HG03066 (cell line): ENCODE results near the gene RHD.
"Not testable (repeated sequence)": the region's sequence is repeated elsewhere in the genome, so short reads cannot be mapped to it uniquely, and the experiment has no call there.

Source experiments
- ATAC-seq: cut with Tn5 transposase; IDR thresholded peaks from one replicate; pipeline ENCODE4 v1.9.1; 2021; ENCODE audit warnings: low read depth; ENCODE audit not compliant: unreplicated experiment

Gene RHD

DNA sequence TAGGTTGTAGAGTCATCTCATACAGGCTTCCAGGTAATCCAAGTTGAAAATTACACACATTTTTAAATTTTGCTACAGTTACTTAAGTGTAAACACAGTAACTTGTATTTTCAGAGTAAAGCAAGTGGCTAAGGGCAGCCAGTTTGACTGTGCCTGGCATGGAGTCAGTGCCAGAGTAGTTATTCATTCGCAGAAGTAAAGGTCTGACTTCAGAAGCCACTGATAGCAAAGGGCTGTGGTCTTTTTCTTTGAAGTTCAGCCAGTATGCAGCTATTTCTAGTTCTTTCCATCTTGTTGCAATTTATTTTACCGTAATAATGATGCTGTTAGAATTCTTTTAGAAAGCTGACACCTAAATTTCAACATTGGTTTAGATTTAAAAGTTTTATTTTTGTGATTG lies 75.2 kb downstream of the RHD start:
- ATAC-seq, result no peak

DNA sequence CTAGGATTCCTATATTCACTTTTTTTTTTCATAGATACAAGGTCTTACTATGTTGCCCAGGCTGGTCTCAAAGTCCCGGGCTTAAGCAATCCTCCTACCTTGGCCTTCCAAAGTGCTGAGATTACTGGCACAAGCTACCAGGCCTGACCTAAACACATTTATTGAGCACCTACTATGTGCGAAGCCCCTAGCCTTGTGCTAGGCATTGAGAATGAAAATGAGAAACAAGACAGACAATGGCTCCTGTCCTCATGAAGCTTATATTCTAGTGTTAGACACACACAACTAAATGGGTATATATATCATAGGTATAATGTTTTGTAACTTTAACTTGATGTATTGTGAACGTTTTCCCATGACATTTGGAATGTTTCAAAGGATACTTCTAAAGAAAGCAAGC lies 77.3 kb downstream of the RHD start:
- no peak for ATAC-seq

DNA sequence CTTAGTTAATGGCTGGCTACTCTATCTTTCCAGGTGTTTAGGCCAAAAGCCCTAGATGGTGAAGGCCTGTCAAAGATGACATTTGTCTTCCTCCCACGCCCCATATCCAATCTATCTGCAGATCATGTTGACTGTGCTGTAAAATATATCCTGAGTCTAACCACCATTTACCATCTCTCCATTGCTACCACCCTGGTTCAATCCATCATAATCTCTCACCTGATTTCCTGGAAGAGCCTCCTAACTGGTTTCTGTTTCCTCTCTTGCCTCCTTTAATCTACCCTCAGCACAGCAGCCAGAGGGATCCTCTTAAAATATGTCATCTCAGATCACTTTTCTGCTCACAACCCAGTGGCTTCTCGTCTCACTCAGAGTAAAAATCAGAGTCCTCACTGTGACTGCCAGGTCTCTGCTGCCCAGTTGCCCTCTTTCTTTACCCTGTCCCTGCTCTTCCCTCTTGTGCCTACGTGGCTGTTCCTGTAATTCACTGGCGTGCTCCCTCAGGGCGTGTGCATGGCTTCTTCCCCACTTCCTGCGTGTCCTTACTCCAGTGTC lies 83.6 kb downstream of the RHD start:
- ATAC-seq, result no peak

DNA sequence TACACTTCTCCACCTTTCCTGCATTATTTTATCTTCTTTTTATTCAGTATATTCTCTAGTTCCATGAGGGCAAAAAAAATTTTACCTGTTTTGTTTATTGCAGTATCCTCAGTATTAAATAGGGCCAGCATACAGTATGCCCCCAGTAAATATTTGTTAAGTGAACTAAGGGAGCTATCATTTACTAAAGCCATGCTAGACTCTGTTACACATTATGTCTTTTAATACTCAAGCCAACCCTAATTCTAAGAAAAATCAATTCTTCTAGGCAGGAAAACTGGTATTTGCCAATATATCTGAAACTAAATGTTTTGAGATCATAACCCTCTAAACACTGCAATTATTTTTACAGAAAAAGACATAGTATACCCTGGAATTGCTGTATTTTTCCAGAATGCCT lies 84.1 kb downstream of the RHD start:
- no peak for ATAC-seq

DNA sequence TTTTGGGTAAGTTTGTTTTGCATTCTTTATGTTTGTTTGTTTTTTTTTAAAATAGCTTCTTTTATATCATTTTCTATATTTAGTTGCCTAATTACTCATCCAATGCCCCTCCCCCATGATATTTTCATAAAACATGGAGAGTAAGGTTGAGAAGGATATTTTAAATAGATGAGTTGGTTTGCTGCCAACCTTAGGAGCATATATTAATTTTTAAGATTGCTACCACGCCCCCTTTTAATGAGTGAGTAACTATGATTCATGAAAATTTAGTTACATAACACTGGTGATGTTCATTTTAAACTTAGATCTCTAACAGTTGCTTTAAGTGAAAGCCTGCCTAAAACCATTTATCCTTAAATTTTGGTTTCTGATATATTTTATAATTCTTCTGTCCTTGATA lies 84.5 kb downstream of the RHD start:
- ATAC-seq, result no peak

DNA sequence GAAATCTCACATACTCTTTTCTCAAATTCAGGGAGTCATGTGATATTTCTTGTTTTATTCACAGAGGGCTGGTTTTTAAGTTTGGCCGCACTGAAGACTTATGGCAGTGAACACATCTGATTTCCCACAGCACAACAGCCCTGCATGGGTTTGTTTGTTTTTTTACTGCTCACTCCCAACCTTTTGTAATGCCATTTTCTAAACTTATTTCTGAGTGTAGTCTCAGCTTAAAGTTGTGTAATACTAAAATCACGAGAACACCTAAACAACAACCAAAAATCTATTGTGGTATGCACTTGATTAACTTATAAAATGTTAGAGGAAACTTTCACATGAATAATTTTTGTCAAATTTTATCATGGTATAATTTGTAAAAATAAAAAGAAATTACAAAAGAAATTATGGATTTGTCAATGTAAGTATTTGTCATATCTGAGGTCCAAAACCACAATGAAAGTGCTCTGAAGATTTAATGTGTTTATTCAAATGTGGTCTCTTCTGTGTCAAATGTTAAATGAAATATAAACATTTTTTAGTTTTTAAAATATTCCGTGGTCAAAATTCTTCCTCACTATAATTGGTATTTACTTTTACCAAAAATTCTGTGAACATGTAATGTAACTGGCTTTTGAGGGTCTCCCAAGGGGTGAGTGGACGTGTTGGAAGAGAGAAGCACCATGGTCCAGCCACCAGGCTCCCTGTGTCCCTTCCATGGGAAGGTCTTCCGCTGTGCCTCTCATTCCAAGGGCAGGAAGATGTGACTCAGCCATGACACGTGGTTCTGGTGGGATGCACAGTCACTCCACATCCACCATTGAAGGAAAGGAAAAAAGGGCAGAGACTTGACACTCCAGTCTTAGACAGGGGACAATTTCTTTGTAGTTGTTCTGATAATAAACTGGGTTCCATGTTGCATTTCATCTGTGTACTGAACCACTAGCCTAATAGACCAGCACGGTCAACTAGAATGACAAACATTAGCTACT lies 88.6 kb downstream of the RHD start:
- ATAC-seq, result no peak

DNA sequence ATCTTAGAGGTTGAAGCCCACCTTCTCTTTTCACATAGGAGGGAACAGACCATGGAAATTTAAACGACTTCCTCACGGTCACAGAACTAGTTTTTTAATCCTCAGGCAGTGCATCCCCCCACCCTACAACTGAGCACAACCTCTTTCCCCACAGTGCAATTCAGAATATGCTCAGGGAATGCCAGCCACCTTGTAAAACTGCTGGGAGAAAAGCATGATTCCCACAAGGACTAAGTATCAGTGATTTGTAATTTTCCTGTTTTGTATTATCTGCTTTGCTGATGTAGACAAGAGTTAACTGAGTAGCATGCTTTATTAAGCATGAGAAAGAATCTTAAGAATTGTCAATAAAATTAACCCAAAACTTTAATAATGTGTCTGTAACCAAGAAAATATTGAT lies 89.6 kb downstream of the RHD start:
- ATAC-seq, result no peak

DNA sequence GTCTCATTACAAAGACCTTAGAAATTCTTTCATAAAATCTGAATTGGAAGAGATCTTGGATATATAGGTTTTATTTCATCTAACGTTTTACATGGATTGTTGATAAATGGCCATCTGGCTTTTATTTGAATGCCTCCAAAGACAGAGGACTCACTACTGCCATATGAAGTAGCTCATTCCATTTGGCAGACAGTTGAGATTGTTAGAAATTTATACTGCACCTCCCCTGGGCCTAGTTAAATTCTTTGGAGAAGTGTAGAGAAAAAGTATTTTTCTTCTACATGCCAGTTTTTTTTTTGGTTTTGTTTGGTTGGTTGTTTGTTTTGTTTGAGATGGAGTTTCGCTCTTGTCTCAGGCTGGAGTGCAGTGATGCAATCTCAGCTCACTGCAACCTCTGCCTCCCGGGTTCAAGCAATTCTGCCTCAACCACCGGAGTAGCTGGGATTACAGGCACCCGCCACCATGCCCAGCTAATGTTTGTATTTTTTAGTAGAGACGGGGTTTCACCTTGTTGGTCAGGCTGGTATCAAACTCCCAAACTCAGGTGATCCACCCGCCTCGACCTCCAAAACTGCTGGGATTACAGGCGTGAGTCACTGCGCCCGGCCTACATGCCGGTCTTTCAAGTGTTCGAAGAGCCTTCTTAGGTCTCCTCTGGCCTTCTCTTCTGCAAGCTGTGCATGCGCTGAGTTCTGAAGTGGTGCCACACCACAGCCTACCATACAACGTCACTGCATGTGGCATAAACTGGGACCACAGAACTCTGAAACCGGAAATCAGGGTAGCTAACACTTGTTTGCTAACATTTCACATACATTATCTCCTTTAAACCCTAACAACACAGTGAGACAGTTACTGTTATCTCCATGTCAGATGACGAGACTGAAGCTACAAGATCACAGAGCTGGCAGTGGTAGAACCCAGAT lies 90.6 kb downstream of the RHD start:
- ATAC-seq, result not testable (repeated sequence)

DNA sequence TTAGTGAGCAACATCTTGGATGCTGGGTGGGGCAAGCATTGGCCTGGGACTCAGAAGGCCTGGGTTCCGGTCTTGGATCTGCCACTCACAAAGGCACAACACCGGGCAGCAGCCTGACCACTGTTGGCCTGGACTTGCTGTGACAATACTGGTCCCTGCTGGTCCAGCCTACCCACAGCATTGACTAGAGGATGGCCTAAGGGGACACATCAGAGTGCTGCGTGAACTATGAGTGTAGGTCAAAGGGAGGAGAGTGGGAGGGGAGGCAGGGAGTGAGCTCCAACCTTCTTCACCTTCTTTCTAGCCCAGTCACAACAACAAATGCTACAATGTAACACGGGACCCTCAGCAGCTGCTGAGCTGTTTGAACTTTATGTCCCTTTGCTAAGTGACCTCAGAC lies 96.9 kb downstream of the RHD start:
- no peak for ATAC-seq

DNA sequence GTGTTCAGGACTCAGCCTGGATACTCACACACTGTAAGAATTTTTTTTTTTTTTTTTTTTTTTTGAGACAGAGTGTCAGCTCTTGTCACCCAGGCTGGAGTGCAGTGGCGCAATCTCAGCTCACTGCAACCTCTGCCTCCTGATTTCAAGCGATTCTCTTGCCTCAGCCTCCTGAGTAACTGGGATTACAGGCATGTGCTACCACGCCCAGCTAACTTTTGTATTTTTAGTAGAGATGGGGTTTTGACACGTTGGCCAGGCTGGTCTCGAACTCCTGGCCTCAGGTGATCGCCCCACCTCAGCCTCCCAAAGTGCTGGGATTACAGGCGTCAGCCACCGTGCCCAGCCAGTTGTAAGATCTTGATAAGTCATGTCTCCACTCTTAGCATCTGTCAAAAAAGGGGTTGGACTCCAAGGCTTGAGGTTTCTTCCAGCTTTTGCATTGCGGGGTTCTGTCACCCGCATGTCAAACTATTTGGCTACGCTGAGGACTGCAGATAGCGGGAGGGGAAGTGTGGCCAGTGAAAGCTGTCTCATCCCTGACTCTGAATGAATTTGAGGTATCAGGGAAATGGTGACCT lies 97.5 kb downstream of the RHD start:
- not testable (repeated sequence) for ATAC-seq

DNA sequence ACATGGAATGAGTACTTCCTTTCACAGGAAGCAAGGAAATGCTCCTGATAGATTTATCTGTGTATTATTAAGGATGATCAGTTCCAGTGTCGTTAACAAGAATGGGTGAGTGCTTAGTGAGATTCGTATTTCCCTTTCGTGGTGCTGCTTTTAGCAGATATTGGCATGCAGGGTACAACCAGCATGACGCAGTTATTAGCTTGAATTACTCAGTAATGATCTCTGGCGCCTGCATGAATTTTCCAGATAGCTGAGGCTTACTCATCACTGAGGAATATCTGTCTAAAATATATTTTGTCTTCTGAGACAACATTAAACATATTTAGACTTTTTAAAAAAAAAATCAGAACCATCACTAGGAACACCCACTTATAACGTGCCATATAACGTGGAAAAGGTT lies 99.4 kb downstream of the RHD start:
- not testable (repeated sequence) for ATAC-seq

DNA sequence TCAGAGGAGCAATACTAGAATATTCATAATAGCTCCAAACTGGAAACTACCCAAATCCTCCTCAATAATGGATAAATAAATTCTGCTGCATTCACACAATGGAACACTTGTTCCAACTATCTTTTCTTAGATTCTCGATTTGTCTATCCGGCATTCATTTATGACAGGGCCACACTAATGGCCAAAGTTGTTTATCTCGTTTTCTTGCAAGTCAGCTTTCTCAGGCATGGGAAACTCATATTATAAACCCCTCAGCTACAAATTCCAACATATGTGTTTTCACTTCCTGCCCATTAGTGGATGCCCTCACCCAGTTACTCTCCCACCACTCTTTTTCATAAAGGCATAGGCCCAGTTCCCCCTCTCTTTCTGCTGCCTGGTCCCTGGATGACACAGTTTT lies 106.1 kb downstream of the RHD start:
- ATAC-seq, result not testable (repeated sequence)
